K562 (cell line): ENCODE results near the gene ERGIC1. TPM values are rescaled to one million over a fixed set of nuclear protein-coding genes. Genes with fewer than 3 reads are reported as not detected.

ENCODE experiments used
- ATF3 ChIP-seq, 2 experiments: fragments of 450-650 bp in 1 of 2; sonication (generic) in 1 of 2; formaldehyde crosslinking in 1 of 2; IDR thresholded peaks in 1 of 2; conservative IDR thresholded peaks in 1 of 2; 2 replicates each; pipeline versions ENCODE4 v1.6.1 to v1.8.1; 2016 to 2023; ENCODE audit warnings: mild to moderate bottlenecking in 2 of 2, moderate library complexity in 2 of 2, inconsistent platforms in 1 of 2, missing genetic modification reagents in 1 of 2
- CBFA2T2 ChIP-seq: fragments of 450-650 bp; conservative IDR thresholded peaks from 2 replicates; pipeline ENCODE4 v1.6.1; 2017; ENCODE audit warnings: mild to moderate bottlenecking
- CEBPB ChIP-seq: fragments of 450-650 bp; IDR thresholded peaks from 2 replicates; pipeline ENCODE4 v1.6.1; 2016; ENCODE audit warnings: missing genetic modification characterization, missing compliant biosample characterization
- CEBPZ ChIP-seq: fragments of 150-350 bp; IDR thresholded peaks from 2 replicates; pipeline ENCODE4 v1.6.1; 2014; ENCODE audit warnings: low read depth, mild to moderate bottlenecking, low read length, borderline replicate concordance
- ELF4 ChIP-seq: fragments of 450-650 bp; formaldehyde crosslinking; IDR thresholded peaks from 2 replicates; pipeline ENCODE4 v1.4.0; 2022; ENCODE audit warnings: missing genetic modification characterization
- JUND ChIP-seq, 2 experiments: IDR thresholded peaks; 2 replicates in 1 of 2; 3 replicates in 1 of 2; pipeline ENCODE4 v1.6.1; 2011; ENCODE audit warnings: borderline replicate concordance in 2 of 2, low read depth in 2 of 2, low read length in 2 of 2, improper control_type of control experiment in 1 of 2, missing biosample characterization in 1 of 2, missing genetic modification characterization in 1 of 2, missing genetic modification reagents in 1 of 2
- LEF1 ChIP-seq: fragments of 450-650 bp; IDR thresholded peaks from 2 replicates; pipeline ENCODE4 v1.6.1; 2016; ENCODE audit warnings: mild to moderate bottlenecking
- MYC ChIP-seq, 2 experiments: fragments of 250-450 bp in 1 of 2; sonication (Bioruptor Pico) in 1 of 2; IDR thresholded peaks; 2 replicates each; pipeline versions ENCODE4 v1.5.1 to v1.6.1; 2012 to 2021; ENCODE audit warnings: low read depth in 2 of 2, borderline replicate concordance in 1 of 2, improper control_type of control experiment in 1 of 2, low read length in 1 of 2, mild to moderate bottlenecking in 1 of 2, moderate library complexity in 1 of 2
- PHF8 ChIP-seq: fragments of 200-600 bp; sonication (generic); IDR thresholded peaks from 2 replicates; pipeline ENCODE4 v1.6.1; 2012; ENCODE audit warnings: mixed run types, mild to moderate bottlenecking, inconsistent platforms, low read length, moderate library complexity, borderline replicate concordance
- PRMT5 ChIP-seq: sonication (generic); formaldehyde crosslinking; IDR thresholded peaks from 2 replicates; pipeline ENCODE4 v1.5.0; 2020; ENCODE audit warnings: missing genetic modification reagents
- RFX7 ChIP-seq: fragments of 250-450 bp; sonication (Bioruptor Pico); IDR thresholded peaks from 2 replicates; pipeline ENCODE4 v1.5.1; 2021; ENCODE audit warnings: mild to moderate bottlenecking
- RHOXF2B ChIP-seq: fragments of 250-450 bp; sonication (Bioruptor Pico); conservative IDR thresholded peaks from 2 replicates; pipeline ENCODE4 v1.5.1; 2021
- SMARCB1 ChIP-seq: IDR thresholded peaks from 2 replicates; pipeline ENCODE4 v1.6.1; 2011; ENCODE audit warnings: improper control_type of control experiment, low read depth; ENCODE audit not compliant: insufficient read length
- TCFL5 ChIP-seq: fragments of 250-450 bp; sonication (Bioruptor Pico); conservative IDR thresholded peaks from 2 replicates; pipeline ENCODE4 v1.6.1; 2021; ENCODE audit warnings: mild to moderate bottlenecking, moderate library complexity, matching md5 sums
- ZFX ChIP-seq: sonication (generic); formaldehyde crosslinking; IDR thresholded peaks from 2 replicates; pipeline ENCODE4 v1.8.0; 2022; ENCODE audit warnings: mild to moderate bottlenecking, missing genetic modification reagents, moderate library complexity
- ZNF197 ChIP-seq: fragments of 200-800 bp; sonication (Bioruptor generic); IDR thresholded peaks from 2 replicates; pipeline ENCODE4 v1.6.1; 2016; ENCODE audit warnings: low read depth, missing genetic modification characterization, missing compliant biosample characterization
- ZNF316 ChIP-seq: fragments of 450-650 bp; IDR thresholded peaks from 2 replicates; pipeline ENCODE4 v1.6.1; 2016
- ZNF707 ChIP-seq: fragments of 250-450 bp; sonication (Bioruptor Pico); conservative IDR thresholded peaks from 2 replicates; pipeline ENCODE4 v1.8.0; 2022; ENCODE audit warnings: inconsistent platforms, mild to moderate bottlenecking, moderate library complexity
- ZNF75A ChIP-seq: fragments of 450-650 bp; formaldehyde crosslinking; IDR thresholded peaks from 2 replicates; pipeline ENCODE4 v1.4.0; 2020; ENCODE audit warnings: mild to moderate bottlenecking
- ZNF79 ChIP-seq: fragments of 250-450 bp; sonication (Bioruptor Pico); IDR thresholded peaks from 2 replicates; pipeline ENCODE4 v1.4.0; 2020; ENCODE audit warnings: low read depth, mild to moderate bottlenecking, moderate library complexity
- polyA plus RNA-seq, 8 experiments: library from polyadenylated mRNA; depleted of rRNA in 4 of 8; stranded (reverse) in 5 of 8; unstranded in 3 of 8; fragments of >200 nt; fragmentation: Nextera tagmentation in 2 of 8; fragmentation: Illumina TruSeq in 1 of 8; extraction: Ambion mirVana in 2 of 8; extraction: Trizol in 1 of 8; gene quantifications; 2 replicates each; pipeline versions ENCODE4 v1.2.1 to v1.2.3, GENCODE V29; 2011 to 2014; ENCODE audit warnings: inconsistent platforms in 1 of 8, missing spikeins in 1 of 8
- total RNA-seq, 7 experiments: library from RNA; depleted of rRNA in 6 of 7; stranded (reverse); fragments of >200 nt in 6 of 7; fragmentation: Illumina TruSeq in 2 of 7; extraction: Trizol in 2 of 7; gene quantifications; 2 replicates each; pipeline versions ENCODE4 v1.2.1 to v1.2.3, GENCODE V29; 2011 to 2021; ENCODE audit warnings: low replicate concordance in 1 of 7

Gene ERGIC1
- total and polyA plus RNA-seq, 9 of the 15 experiments (the other 6 are each of a cell fraction or from before 2014, with no cell fraction given), result 5.5 to 68.4 (median 36.4) TPM

- TF ChIP-seq CEBPZ (no peak), SMARCB1 (no peak), TCFL5 (CRISPR knock-in tag) (no peak), ZNF707 (CRISPR knock-in tag) (peak; percentile 96), ZFX (CRISPR knock-in tag) (peak; percentile 88), RFX7 (CRISPR knock-in tag) (no peak), ZNF316 (peak; percentile 84), ZNF75A (CRISPR knock-in tag) (no peak), ZNF79 (peak; percentile 71; the same call in 1 of the 2 replicates), PRMT5 (CRISPR knock-in tag) (no peak), PHF8 (peak; percentile 3; the same call in 1 of the 2 replicates), LEF1 (peak; percentile 73), MYC (IDR thresholded peaks at IDR 0.05; ENCODE audit: low read depth, low read length) (peak; percentile 84), MYC (CRISPR knock-in tag; IDR thresholded peaks at IDR 0.05; ENCODE audit: borderline replicate concordance, low read depth) (no peak), ELF4 (CRISPR knock-in tag) (no peak), CEBPB (tag) (peak; percentile 91), JUND (IDR thresholded peaks at IDR 0.05; ENCODE audit: borderline replicate concordance, low read depth, low read length) (peak; percentile 52; the same call in 1 of the 2 replicates), JUND (tag; IDR thresholded peaks at IDR 0.05; ENCODE audit: borderline replicate concordance, low read depth, low read length) (peak; percentile 47; the same call in 1 of the 3 replicates), RHOXF2B (0 out of 2 replicates have a peak, but pooled peaks have one; percentile 52), CBFA2T2 (no peak), ZNF197 (0 out of 2 replicates have a peak, but pooled peaks have one; percentile 32), ATF3 (IDR thresholded peaks at IDR 0.05) (peak; percentile 15; the same call in 1 of the 2 replicates), ATF3 (CRISPR knock-in tag; conservative IDR thresholded peaks at IDR 0.05) (no peak)
Measured at GRCh38 chr5:172984244-172984953, 150.3 kb downstream of the ERGIC1 start (continued).
